Measurements from ENCODE around the gene TRPM4.

- TF ChIP-seq, protein P1, sequence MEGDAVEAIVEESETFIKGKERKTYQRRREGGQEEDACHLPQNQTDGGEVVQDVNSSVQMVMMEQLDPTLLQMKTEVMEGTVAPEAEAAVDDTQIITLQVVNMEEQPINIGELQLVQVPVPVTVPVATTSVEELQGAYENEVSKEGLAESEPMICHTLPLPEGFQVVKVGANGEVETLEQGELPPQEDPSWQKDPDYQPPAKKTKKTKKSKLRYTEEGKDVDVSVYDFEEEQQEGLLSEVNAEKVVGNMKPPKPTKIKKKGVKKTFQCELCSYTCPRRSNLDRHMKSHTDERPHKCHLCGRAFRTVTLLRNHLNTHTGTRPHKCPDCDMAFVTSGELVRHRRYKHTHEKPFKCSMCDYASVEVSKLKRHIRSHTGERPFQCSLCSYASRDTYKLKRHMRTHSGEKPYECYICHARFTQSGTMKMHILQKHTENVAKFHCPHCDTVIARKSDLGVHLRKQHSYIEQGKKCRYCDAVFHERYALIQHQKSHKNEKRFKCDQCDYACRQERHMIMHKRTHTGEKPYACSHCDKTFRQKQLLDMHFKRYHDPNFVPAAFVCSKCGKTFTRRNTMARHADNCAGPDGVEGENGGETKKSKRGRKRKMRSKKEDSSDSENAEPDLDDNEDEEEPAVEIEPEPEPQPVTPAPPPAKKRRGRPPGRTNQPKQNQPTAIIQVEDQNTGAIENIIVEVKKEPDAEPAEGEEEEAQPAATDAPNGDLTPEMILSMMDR (optimal IDR thresholded peaks at IDR 0.05 in 1 of 3, IDR thresholded peaks at IDR 0.05 in 1 of 3, conservative IDR thresholded peaks at IDR 0.05 in 1 of 3; ENCODE audit: extremely low read depth in 1 of 3, insufficient read depth in 2 of 3, low read length in 3 of 3): no peak
- no peak for TF ChIP-seq EZH2 (IDR thresholded peaks at IDR 0.05; ENCODE audit: low read length)
Measured at GRCh38 chr19:49205114-49205513, 47.5 kb downstream of the TRPM4 start.
